ES-I3 (cell line): ENCODE results near the gene CD81.
A peak's percentile ranks its signal among the peaks of the same experiment; 100 is the strongest.

Source experiments
- H3K36me3 ChIP-seq: 2 replicates; pipeline ENCODE4 v1.6.1; 2013; ENCODE audit warnings: mild to moderate bottlenecking, low read length, control low read depth, moderate library complexity; ENCODE audit not compliant: insufficient read depth
- H3K4me1 ChIP-seq: 2 replicates; pipeline ENCODE4 v1.6.1; 2013; ENCODE audit warnings: mild to moderate bottlenecking, control low read depth, low read length; ENCODE audit not compliant: insufficient read depth
- H3K9ac ChIP-seq: 2 replicates; pipeline ENCODE4 v1.6.1; 2013; ENCODE audit warnings: low read depth, mild to moderate bottlenecking, low read length, moderate library complexity
- H3K9me3 ChIP-seq: 2 replicates; pipeline ENCODE4 v1.6.1; 2013; ENCODE audit warnings: mild to moderate bottlenecking, low read length, moderate library complexity; ENCODE audit not compliant: control insufficient read depth, insufficient read depth

CD81 gene

GRCh38 chr11:2375964-2376551, 1.1 kb upstream of the CD81 start:
- Histone ChIP-seq H3K36me3 (no peaks in the 10 kb centered on the region), H3K9ac (no peak overlapping the region), H3K9me3 (no peaks in the 10 kb centered on the region), H3K4me1 (peaks cover 3% of the 10 kb centered on the region; the same call in 1 of the 2 replicates)

GRCh38 chr11:2377511-2378443, 667 bp downstream of the CD81 start:
- Histone ChIP-seq H3K36me3 (no peaks in the 10 kb centered on the region), H3K9ac (peak overlapping the region; percentile 88), H3K9me3 (no peaks in the 10 kb centered on the region), H3K4me1 (peaks cover 13% of the 10 kb centered on the region; the same call in 1 of the 2 replicates)

- Histone ChIP-seq H3K4me1 (peaks cover 21% of the 10 kb centered on the region; the same call in 1 of the 2 replicates), H3K36me3 (no peaks in the 10 kb centered on the region), H3K9ac (peak overlapping the region; percentile 88), H3K9me3 (no peaks in the 10 kb centered on the region)
These were observed 1.6 kb downstream of the CD81 start for GRCh38 chr11:2378527-2379210.

- Histone ChIP-seq H3K9ac (no peak overlapping the region), H3K4me1 (peaks cover 24% of the 10 kb centered on the region; the same call in 1 of the 2 replicates)
These were observed 2.5 kb downstream of the CD81 start for GRCh38 chr11:2379466-2380174.

GRCh38 chr11:2380396-2380795, 3.3 kb downstream of the CD81 start:
- Histone ChIP-seq H3K36me3 (no peaks in the 10 kb centered on the region; the same call in 1 of the 2 replicates), H3K9me3 (no peaks in the 10 kb centered on the region), H3K4me1 (peaks cover 24% of the 10 kb centered on the region; the same call in 1 of the 2 replicates), H3K9ac (no peak overlapping the region)

More at GRCh38 chr11:2379466-2380174, 2.5 kb downstream of the CD81 start:
- H3K36me3 ChIP-seq: no peaks in the 10 kb centered on the region
- no peaks in the 10 kb centered on the region for H3K9me3 ChIP-seq

GRCh38 chr11:2380807-2381350, 3.8 kb downstream of the CD81 start:
- Histone ChIP-seq H3K9ac (no peak overlapping the region), H3K36me3 (no peaks in the 10 kb centered on the region; the same call in 1 of the 2 replicates), H3K9me3 (no peaks in the 10 kb centered on the region), H3K4me1 (peaks cover 24% of the 10 kb centered on the region; the same call in 1 of the 2 replicates)

- Histone ChIP-seq H3K4me1 (peaks cover 24% of the 10 kb centered on the region; the same call in 1 of the 2 replicates), H3K9ac (no peak overlapping the region), H3K36me3 (no peaks in the 10 kb centered on the region; the same call in 1 of the 2 replicates), H3K9me3 (no peaks in the 10 kb centered on the region)
These were observed 4.5 kb downstream of the CD81 start for GRCh38 chr11:2381494-2382128.

GRCh38 chr11:2382129-2382517, 5.0 kb downstream of the CD81 start:
- Histone ChIP-seq H3K36me3 (no peaks in the 10 kb centered on the region; the same call in 1 of the 2 replicates), H3K4me1 (peaks cover 24% of the 10 kb centered on the region; the same call in 1 of the 2 replicates), H3K9me3 (no peaks in the 10 kb centered on the region), H3K9ac (no peak overlapping the region)

- Histone ChIP-seq H3K9ac (no peak overlapping the region), H3K9me3 (no peaks in the 10 kb centered on the region), H3K4me1 (peaks cover 24% of the 10 kb centered on the region; the same call in 1 of the 2 replicates), H3K36me3 (no peaks in the 10 kb centered on the region; the same call in 1 of the 2 replicates)
These were observed 6.1 kb downstream of the CD81 start for GRCh38 chr11:2382936-2383851.

GRCh38 chr11:2383852-2384804, 7.0 kb downstream of the CD81 start:
- Histone ChIP-seq H3K9ac (no peak overlapping the region), H3K9me3 (no peaks in the 10 kb centered on the region), H3K4me1 (peaks cover 31% of the 10 kb centered on the region; the same call in 1 of the 2 replicates), H3K36me3 (no peaks in the 10 kb centered on the region; the same call in 1 of the 2 replicates)

- Histone ChIP-seq H3K9ac (no peak overlapping the region), H3K4me1 (peaks cover 44% of the 10 kb centered on the region), H3K36me3 (no peaks in the 10 kb centered on the region; the same call in 1 of the 2 replicates), H3K9me3 (no peaks in the 10 kb centered on the region)
These were observed 8.3 kb downstream of the CD81 start for GRCh38 chr11:2385156-2386151.
